Measurements from ENCODE around the gene MAP2.
"Not testable (repeated sequence)": the region's sequence is repeated elsewhere in the genome, so short reads cannot be mapped to it uniquely, and the experiment has no call there.

MAP2 gene

DNA sequence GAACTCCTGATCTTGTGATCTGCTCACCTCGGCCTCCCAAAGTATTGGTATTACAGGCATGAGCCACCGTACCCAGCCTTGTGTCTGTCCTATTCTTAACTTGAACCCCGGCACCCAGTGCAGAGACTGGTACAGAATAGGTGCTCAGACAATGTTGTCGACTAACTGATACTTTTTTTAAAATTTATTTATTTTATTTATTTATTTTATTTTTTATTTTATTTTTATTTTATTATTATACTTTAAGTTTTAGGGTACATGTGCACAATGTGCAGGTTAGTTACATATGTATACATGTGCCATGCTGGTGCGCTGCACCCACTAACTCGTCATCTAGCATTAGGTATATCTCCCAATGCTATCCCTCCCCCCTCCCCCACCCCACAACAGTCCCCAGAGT is 174.4 kb downstream of the MAP2 start:
- DNase-seq: not testable (repeated sequence)

DNA sequence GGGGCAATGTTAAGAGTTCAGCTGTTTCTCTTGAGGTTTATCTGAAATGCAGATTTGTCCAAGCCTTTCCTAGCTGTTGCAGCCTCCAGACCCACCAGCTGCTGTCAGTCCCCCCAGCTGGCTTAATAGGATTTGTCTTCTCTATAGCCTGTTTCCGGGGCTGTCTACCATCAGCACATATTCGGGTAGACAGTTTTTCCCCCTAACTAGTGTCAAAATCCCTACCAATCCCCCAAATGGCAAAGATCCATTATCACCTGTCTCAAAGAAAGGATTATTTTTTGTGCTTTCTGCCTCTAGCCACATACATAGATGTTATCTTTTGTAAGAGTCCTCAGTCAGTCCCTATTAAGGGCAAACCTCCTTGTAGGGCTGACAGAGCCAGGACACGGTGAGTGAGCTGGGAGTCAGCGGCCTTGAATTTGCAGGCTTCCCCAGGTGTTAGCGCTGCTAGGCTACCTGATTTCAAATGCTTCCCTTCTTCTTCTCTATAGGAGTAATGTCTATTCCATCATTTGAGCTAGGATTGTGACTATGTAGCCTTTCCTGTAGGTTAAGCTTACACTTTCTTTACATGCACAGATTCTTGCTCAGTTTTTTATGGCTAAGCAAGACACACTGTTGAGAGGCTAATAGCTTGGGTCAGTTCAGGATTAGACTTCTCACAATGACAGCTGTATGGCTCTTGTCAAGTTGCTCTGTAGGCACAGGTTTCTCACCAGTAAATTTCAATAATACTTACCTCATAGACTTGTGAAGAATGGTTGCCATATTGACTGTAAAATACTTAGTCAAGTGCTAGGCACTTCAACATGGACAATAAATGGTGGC is 176.7 kb downstream of the MAP2 start:
- no peak for DNase-seq

DNA sequence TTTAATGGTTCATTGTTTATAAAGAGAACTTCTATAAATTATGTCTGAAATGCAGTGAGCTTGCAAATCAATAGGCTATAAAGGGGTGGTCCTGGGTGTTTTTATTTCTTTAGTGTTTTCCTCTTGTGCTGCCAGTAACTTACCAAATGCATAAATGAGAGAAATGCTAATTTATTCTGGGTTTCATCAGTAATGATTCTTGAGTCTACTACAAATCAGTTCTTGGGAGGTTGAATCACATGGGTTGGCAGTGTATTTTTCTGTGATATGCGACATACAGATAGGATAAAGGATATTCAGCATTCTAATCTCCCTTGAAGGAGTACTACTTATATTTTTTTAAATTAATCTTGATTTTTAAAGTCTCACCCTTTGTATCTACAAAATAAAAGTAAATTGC is 177.7 kb downstream of the MAP2 start:
- no peak for DNase-seq

DNA sequence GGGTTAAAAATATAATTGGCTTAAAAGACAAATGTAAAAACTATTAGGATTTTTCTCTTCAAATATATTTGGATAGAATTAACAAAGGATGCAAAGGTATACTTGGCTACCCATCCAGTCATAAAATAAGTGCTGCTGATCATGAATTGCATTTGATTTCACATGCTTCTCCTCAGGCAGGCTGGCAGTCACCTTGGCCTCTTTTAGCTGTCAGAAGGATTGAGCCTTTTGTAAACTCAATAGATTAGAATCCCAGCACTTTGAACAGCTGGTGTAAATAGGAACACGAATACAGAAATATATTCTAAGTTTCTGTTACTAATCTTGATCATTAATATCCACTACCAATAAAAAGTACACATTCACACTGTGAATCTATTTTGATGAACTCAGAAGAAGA is 178.4 kb downstream of the MAP2 start:
- DNase-seq: no peak

DNA sequence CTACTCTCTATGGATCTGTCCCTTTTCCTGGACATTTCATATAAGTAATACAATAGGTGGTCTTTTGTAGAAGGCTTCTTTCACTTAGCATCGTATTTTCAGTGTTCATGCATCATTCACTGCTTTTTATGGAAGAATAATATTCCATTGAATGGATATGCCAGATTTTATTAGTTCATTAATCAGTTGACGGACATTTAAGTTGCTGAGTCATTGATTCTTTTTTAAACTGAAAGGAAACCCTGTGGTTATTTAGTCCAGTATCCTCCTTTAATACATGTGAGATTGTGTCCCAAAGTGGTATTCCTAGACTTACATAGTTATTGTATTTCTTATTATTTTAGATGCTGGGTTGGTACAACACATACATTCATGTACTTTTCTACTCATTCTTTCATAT is 185.7 kb downstream of the MAP2 start:
- DNase-seq: no peak

DNA sequence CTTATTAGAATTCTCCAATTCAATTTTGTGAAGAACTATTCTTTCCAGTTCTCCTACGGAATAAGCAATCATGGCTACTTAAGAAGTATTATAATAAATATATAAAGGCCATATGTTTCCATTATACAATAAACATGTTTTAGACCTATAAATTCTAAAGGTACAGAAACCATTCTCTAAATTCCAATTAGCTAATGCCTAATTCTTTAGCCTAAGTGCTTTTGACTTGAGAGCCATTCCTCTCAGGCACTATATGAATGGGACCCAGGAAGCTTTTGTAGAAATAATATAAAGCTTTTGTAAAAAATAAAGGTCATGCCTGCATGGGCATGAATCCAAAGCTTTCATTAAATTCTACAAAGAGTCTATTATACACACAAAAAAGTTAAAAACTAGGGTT is 186.8 kb downstream of the MAP2 start:
- DNase-seq: no peak

DNA sequence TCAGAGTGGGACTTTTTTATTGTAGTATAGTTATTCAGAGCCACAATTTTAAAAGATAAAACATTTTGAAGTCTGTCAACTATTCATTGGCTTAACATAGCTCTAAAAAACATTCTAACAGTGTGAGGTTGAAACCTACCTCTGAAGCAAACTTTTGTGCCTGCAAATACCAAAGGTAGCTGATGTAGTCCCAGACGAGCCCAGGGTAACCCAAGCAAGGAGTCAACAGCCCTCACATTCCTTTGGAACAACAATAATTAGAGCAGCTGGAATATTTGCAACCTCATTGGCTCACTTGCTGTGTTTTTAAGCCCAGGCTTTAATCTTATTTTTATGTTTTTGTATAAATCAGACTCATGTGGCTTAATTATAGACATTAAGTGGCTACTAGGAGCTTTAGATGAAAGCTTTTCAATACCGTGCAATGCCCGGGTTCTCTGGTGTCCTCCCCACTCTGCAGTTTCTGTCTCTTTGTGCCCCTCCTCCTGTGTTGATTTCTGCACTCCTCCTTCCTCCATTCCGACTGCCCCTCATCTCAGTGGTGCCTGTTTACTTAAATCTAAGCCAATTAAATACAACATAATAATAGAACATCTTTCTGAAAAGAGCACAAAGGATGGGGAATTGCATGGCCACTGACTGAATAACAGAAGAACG is 189.9 kb downstream of the MAP2 start:
- DNase-seq: no peak

DNA sequence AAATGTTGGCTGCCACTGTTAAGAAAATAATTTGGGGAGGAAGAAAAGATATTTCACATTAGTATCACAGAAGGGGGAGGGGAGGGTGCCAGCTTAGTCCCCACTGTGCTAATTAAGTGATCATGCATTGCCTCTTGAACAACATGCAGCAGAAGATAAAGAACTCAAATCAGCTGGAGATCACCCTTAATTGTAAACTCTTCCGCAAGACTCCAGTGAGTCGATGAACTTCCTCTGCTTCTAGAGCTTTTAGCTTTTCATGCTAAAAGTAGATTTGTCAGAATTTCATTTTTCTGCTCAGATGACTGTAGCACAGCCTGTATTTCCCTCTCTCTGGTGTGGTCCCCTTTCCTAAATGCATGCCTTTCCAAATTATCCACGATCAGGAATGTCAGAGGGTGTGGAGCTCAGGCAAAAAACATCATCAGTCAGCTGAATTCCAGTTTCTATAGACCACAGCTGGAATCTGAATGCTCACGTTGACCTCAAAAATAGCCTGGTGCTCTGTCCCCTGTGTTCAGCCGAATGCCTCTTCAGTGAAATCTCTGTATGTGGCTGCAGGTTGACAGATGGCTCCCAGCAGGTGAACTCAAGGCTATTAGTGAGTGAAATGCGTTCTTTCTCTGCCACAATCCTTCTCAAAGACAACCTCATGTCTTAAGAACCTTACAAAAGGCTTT is 191.0 kb downstream of the MAP2 start:
- DNase-seq: no peak

DNA sequence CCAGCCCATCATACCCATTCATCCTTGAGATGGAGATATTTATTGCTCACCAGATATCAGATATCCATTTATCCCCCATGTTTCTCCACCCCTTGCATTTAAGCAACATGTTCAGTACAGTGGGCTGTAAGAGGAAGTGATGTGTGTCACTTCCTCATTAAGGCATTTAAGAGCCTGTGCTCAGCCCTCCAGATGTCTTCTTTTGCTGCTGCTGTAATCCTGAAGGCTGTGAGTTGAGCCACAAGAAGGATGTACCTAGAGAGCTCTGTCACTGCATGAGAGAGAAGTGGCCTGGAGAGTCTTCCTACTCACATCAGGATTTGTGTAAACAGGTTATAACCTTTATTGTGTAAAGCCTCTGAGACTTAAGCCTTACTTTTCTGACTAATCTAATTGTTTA is 195.9 kb downstream of the MAP2 start:
- no peak for DNase-seq

DNA sequence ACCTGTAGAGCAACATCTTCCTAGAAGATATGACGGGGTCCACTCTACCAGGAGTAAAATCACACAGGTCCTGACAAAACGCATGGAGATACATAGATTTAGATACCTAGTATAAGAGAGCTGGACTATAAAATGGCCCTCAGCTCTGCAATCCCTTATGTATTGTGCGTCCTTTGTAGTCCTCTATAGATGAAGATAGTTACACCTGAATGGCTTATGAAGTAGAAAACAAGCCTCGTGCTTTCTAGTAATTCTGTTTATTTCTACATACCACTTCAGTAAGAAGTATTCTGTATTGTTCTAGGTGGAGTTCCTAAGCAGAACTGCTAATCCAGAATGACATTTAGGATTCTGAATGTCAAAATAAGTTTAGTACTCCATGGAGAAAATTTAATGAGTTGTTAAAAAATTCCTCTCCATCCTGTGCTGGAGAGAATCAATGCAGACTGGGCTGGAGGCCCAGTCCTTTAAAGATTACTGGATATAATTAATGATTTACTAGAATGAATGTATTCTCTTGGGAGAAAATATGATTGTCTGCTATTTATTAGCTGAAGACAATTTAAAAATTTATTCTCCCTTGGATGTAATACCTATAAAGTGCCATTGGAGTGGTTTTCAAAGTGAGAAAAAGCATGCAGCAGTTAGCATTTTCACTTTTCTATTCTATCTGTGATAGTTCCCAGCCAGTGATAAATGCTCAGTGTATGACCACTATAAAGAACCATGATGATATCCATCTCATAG is 200.5 kb downstream of the MAP2 start:
- DNase-seq: no peak

DNA sequence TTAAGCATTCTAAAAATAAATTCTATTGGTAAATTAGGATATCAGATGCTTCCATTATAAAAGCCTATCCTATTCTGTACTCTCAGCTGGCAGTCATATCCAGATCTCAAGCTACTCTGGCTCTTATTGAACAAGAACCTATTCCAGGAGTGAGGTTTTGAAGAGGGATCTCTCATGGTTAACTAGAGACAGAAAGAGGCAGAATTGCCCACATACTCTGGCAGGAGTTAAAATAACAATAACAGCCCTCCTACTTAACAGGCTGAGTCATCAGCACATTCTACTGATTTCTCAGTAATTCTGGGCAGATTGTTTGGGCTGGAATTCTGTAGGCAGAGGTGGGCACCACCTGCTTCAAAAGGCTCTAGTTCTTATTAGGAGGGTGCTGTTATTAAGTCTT is 205.8 kb downstream of the MAP2 start:
- DNase-seq: no peak

DNA sequence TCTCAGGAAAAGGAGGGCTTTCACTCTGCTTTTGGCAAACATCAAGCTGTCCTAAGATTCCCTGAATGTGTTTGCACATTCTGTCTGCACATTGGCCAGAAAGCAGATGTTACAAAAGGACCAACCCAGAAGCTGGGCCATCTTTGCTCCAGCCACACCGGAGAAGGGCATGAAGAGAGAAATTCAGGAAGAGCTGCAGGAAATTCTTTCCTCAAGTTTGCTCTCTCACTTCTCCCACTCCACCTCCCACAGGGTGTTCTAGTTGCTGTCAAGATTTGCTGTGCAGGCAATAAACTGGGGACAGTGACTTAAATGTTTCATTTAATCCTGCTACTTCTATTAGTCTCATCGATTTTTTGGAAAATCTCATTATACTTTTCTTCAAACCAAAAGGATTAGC is 210.1 kb downstream of the MAP2 start:
- DNase-seq: no peak

DNA sequence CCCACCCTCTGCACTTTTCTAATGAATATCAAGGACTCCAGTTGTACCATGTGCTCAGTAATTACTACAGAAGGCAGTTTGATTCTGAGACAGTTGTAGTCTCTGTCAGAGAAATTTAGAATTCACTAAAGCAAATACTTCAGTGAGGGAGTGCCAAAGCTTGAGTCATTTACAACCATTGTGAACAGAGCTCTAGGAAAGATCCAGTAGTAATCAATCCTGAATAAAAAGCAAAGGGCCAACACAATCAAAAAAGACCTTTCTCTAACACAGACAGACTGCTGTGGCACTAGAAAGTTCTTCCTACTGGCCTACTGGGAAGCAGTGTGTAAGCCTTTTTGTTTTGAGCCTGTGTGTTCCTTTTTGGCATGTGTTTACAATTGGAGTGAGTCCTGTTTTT is 212.2 kb downstream of the MAP2 start:
- DNase-seq: no peak

DNA sequence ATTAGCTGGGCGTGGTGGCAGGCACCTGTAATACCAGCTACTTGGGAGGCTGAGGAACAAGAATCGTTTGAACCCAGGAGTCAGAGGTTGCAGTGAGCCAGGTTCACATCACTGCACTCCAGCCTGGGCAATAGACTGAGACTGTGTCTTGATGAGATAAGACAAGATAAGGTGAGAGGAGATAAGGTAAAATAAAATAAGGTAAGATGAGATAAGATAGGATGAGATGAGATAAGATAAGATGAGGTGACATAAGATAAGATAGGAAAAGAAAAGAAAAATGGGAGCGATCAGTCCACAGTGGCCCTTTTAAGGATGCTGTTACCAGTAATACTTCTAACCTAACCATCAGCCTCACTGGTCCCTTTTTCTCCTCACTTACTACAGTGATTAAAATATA is 213.4 kb downstream of the MAP2 start:
- DNase-seq: no peak

DNA sequence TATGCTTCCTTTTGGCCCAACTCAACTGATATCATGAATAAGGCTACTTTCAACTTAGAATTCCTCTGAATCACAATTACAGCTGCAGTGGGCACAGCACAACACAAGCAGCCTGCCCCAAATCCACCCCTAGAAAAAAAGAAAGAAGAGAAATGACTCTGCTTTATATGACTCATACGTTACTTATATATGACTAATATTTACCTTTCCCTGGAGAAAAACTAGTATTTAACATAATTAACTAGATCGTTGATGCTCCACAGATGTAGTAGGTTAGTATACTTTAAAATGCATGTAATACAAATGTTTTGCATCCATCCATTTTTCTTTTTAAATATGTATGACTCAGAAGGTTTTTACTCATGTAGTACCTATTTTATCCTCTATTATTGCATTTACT is 214.5 kb downstream of the MAP2 start:
- no peak for DNase-seq

DNA sequence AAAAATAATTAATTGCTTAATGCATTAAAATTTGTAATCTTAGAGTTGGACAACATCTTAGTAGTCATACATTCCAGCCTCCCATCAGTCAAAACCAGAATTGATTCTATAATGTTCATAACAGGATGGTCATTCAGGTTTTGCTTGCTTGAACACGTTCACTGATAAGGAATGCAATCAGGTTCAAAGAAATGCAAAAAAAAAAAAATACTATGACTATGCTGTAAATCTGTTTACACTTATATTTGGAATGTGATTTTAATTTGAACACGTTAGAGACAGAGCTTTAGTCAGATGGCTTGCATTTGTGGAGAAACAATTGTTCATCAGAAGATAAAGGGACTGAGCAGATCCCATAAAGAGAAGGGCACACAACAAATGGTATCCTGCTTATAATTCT is 216.5 kb downstream of the MAP2 start:
- no peak for DNase-seq

DNA sequence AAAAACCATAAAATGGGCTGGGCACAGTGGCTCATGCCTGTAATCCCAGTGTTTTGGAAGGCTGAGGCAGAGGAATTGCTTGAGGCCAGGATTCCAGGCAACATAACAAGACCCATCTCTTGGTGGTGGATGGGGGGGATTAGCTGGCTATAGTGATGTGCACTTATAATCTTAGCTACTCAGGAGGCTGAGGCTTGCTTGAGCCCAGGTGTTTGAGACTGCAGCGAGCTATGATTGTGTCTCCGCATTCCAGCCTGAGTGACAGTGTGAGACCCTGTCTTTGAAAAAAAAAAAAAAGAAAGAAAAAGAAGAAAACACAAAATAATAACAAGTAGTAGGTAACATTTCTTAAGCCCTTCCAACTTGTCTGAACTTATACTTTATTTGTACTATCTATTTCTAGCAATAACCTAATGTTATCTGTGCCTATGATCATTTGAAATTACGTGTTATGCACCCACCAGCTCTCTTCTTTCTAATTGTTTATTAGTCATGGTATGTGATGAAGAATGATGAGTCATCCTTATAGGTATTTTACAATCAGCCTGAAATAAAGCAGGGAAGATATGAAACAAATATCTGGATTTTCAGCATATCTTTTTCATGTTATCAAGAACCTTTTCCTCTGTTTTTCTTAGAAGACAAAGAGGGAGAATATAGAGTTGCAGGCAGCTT is 218.4 kb downstream of the MAP2 start:
- DNase-seq: no peak

DNA sequence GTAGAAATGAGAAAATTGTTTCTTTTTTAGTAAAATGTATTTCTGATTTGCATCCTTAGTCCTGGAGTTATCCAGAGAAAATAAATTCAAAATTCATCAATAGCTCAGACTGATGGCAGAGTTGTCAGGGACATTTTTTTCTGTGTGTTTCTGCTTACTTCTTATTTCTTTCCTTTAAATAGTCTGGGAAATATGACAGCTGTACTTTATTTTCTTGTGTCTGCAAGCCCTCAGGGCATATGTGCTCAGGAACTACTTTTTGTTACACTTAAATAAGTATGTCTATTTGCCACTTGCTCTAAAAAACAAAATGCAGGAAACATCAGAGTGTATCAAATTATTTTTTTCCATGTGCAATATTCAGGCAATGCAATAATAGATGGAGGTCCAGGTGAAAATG is 221.0 kb downstream of the MAP2 start:
- DNase-seq: no peak

DNA sequence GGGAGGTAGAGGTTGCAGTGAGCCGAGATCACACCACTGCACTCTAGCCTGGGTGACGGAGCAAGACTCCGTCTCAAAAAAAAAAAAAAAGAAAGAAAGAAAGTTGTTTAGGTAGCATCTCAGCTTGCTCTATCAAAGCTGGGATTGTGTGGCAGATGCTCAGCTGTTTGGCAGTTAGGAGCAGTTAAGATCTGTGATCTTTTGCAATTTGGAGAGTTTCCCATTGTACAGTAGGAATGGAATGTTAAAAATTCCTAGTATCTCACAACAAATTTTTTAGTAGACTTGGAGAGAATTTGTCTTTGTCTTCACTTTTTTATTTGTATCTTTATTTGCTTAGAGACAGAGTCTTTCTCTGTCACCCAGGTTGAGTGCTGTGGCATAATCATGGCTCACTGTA is 224.9 kb downstream of the MAP2 start:
- DNase-seq: no peak

DNA sequence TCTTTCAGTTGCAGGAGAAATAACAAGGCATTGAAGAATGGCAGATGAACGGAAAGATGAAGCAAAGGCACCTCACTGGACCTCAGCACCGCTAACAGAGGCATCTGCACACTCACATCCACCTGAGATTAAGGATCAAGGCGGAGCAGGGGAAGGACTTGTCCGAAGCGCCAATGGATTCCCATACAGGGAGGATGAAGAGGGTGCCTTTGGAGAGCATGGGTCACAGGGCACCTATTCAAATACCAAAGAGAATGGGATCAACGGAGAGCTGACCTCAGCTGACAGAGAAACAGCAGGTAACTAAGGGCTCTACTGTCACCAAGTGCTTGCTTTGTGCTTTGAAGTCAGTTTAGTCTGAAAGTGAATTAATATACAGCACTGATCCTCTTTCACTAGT is 229.3 kb downstream of the MAP2 start:
- no peak for DNase-seq

DNA sequence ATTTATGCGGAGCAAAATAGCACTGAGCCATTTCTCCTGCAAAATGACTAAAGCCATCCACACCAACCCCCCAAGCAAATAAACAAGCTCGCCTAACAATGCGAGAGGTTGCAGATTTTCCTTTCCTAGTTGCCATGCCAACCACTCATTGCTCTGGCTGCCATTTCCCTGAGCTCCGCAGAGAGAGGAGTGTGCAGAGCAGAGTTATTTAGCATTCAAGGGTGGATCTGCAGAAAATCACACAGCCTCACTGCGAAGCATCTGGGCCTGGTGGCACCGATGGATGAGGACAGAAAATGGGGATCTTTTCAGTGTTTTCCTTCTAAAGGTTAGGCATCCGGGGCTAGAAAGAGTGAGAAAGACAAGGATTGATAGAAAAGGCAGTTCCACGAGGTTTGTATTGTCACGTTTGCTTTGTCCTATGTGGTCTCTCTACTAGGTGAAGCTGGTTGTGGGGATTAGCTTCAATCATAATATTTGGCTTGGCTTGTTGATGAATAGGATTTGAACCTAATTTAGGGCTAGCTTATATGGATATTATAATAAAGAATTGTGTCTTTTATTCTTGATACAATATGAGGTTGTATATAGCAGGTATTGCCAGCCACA is 237.5 kb downstream of the MAP2 start:
- no peak for DNase-seq

DNA sequence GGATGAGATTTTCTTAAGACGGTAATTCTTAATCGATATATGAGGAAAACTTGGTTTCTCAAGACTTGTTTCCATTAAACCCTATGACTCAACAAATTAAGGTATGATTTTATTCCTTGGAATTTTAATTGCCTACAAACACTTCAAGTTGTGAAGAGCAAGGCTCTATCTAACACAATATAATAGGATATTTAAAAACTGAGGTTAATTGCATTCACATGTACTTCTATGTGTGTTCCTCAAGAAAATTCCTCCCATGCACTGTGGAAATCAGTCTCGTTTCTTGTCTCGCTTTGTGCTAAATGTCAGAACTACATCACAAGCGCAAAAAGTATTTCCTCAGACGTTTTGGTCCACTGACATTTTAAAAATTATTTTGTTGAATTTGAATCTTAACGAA is 238.2 kb downstream of the MAP2 start:
- DNase-seq: no peak

DNA sequence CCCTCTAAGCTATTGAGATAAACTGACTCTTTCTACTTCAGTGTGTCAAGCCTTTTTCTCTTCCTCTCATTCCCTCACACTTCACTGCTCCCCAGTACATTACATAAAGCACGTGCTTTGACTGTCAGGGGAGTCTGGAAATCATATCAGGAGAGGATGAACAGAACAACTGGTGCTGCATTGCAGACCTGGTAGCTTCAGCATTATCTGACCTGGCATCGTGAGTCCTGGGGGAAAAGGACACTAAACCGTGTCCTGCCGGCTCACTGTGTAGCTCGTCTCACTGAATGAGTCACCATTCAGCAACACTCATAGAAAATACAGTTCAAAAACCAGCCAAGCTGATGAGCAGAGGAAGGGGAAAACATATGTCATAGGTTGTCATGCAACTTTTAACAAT is 239.3 kb downstream of the MAP2 start:
- no peak for DNase-seq

All from NCI-H526 treated with DMSO at 0.1 percent for 48 hours (cell line).